RWPE1 (cell line): Measurements from ENCODE around the gene CST6.
A peak's percentile ranks its signal among the peaks of the same experiment; 100 is the strongest.

Experiments used
- CTCF ChIA-PET: fragments of 350-600 bp; sonication (Branson Sonifier 250); formaldehyde crosslinking; extraction: SDS; loops from one replicate; lab custom pipeline; 2021; lab: Yijun Ruan, JAX
- POLR2A ChIA-PET: fragments of 400-600 bp; formaldehyde crosslinking; extraction: SDS; loops from one replicate; lab custom pipeline; 2020; ENCODE audit warnings: antibody characterized with exemption; ENCODE audit not compliant: low non-redundant PET; lab: Yijun Ruan, JAX
- DNase-seq: peaks from one replicate; pipeline ENCODE4 v3.0.0; 2012; ENCODE audit warnings: low spot score
- H3K27ac ChIP-seq: fragments of 450-650 bp; 2 replicates; pipeline ENCODE4 v1.5.1; 2017
- TF ChIP-seq, protein P1 (sequence below): fragments of 450-650 bp; conservative IDR thresholded peaks from 2 replicates; pipeline ENCODE4 v1.5.1; 2017; ENCODE audit warnings: low read depth, mild to moderate bottlenecking

The CST6 gene, protein sequence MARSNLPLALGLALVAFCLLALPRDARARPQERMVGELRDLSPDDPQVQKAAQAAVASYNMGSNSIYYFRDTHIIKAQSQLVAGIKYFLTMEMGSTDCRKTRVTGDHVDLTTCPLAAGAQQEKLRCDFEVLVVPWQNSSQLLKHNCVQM

DNA sequence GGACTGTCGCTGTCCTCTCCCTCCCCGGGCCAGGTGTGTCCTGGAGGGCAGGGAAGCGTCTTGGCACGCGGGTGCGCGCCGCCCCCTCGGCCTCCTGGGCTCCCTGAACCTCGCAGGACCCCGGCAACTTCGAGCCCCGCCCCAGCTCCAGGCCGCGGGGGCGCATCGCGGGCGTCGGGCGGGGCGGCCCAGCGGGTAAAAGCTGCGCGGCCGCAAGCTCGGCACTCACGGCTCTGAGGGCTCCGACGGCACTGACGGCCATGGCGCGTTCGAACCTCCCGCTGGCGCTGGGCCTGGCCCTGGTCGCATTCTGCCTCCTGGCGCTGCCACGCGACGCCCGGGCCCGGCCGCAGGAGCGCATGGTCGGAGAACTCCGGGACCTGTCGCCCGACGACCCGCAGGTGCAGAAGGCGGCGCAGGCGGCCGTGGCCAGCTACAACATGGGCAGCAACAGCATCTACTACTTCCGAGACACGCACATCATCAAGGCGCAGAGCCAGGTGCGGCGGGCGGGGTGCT is at the start of gene CST6:
Gene CST6, plus strand, starts transcription at position 224 of the 519 bp plus-strand sequence. Its CDS starts 37 bp downstream, at position 261.
- ChIA-PET CTCF (interaction anchor here (0.6 to 1.6 kb wide), 4 partner anchors 10 to 56 kb away, joined by 3 to 6 read pairs (median 4); no protein-coding TSS in a partner anchor), POLR2A (interaction anchor here (0.6 to 0.9 kb wide), 3 partner anchors 9 to 111 kb away, joined by 3 to 5 read pairs (median 3); partner anchors contain the start of genes BANF1 and EIF1AD)
- DNase-seq: no peak
- H3K27ac ChIP-seq: no peak within 1 kb of the TSS; the same call in 1 of the 2 replicates
- TF ChIP-seq, protein P1, sequence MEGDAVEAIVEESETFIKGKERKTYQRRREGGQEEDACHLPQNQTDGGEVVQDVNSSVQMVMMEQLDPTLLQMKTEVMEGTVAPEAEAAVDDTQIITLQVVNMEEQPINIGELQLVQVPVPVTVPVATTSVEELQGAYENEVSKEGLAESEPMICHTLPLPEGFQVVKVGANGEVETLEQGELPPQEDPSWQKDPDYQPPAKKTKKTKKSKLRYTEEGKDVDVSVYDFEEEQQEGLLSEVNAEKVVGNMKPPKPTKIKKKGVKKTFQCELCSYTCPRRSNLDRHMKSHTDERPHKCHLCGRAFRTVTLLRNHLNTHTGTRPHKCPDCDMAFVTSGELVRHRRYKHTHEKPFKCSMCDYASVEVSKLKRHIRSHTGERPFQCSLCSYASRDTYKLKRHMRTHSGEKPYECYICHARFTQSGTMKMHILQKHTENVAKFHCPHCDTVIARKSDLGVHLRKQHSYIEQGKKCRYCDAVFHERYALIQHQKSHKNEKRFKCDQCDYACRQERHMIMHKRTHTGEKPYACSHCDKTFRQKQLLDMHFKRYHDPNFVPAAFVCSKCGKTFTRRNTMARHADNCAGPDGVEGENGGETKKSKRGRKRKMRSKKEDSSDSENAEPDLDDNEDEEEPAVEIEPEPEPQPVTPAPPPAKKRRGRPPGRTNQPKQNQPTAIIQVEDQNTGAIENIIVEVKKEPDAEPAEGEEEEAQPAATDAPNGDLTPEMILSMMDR: no peak

DNA sequence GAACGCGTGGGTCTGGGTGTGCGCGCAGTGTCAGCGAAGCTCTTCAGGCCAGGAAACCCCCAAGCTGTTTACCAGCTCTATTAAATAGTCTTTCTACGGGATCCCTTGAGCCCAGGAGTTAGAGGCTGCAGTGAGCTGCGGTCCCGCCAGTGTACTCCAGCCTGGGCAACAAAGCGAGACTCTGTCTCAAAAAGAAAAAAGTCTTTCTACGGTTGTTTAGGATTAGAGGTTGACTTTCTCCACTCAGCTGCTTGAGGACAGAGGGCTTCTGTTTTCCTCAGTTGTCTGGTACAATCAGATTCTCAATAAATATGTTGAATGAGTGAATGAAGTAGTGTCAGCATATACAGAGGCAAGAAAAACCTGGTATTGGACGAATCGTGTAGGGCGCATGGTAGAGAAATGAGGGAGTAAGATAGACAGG is 49.7 kb upstream of the CST6 start:
- peak overlapping the region; percentile 86 for H3K27ac ChIP-seq
- ChIA-PET CTCF (interaction anchor here (1.4 kb wide), 1 partner anchor 73 kb away, joined by 5 read pairs; no protein-coding TSS in a partner anchor), POLR2A (no interaction called here)
- no peak for DNase-seq
- TF ChIP-seq, protein P1: no peak

DNA sequence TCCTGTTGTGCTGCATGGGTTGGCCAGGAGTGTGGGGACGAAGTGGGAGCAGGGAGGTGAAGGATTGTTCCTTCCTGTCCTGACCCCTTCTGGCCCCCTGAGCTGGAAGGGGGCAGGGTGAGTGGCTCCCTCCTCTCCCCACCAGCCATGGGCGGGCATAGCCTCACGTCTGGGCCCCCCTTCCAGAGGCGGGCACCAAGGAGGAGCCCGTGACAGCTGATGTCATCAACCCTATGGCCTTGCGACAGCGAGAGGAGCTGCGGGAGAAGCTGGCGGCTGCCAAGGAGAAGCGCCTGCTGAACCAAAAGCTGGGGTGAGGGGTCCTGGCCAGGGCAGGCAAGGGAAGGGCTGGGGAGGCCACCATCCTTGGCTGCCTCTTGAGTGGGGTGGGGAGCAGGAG is 46.9 kb upstream of the CST6 start:
- TF ChIP-seq, protein P1: no peak
- ChIA-PET POLR2A (no interaction called here), CTCF (interaction anchor here (0.8 to 1.0 kb wide), 2 partner anchors 76 to 80 kb away, joined by 3 read pairs; no protein-coding TSS in a partner anchor)
- no peak for DNase-seq
- no peak overlapping the region for H3K27ac ChIP-seq

DNA sequence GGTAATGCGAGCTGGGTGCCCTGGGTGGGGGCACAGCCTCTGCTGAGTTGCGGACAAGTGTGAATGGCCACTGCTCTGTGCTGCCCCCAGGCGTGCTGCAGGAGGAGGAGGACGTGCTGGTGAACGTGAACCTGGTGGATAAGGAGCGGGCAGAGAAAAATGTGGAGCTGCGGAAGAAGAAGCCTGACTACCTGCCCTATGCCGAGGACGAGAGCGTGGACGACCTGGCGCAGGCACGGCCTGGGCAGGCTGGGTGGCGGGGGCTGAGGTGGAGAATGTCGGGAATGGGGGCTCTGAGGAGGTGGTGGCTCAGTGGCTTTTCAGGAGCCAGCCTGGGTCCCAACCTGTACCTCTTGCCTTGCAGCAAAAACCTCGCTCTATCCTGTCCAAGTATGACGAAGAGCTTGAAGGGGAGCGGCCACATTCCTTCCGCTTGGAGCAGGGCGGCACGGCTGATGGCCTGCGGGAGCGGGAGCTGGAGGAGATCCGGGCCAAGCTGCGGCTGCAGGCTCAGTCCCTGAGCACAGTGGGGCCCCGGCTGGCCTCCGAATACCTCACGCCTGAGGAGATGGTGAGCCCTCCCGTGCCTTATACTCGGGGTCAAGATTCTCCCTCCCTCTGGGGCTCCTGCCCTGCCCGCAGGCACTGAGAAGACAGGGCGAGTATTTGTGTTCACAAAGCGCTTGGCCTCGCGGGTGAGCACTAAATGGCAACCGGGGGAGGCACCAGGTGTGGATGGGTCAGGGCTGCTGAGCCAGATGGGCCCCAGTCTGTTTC is 45.6 kb upstream of the CST6 start:
- ChIA-PET CTCF (interaction anchor here (0.6 kb wide), 2 partner anchors 102 to 233 kb away, joined by 3 read pairs; no protein-coding TSS in a partner anchor), POLR2A (interaction anchor here (0.6 kb wide), 1 partner anchor 1523 kb away, joined by 3 read pairs; no protein-coding TSS in a partner anchor)
- no peak overlapping the region for H3K27ac ChIP-seq
- DNase-seq: no peak
- TF ChIP-seq, protein P1: no peak

DNA sequence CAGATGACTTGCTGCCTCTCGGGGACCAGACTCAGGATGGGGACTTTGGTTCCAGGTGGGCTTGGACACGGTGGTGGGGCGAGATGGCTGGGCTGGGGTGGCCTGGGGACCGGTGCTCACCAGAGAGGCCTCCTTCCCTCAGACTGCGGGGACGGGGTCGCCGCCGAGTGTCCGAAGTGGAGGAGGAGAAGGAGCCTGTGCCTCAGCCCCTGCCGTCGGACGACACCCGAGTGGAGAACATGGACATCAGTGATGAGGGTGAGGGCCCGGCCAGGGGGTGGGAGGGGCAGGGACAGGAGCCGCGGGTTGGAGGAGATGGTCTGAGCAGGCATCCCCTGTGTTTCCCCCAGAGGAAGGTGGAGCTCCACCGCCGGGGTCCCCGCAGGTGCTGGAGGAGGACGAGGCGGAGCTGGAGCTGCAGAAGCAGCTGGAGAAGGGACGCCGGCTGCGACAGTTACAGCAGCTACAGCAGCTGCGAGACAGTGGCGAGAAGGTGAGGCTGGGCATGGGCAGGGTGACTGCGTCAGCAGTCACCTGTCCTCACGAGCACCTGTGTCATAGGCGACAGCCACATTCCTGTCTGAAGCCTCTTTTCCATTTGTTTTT is 44.4 kb upstream of the CST6 start:
- TF ChIP-seq, protein P1: no peak
- POLR2A ChIA-PET: interaction anchor here (0.7 kb wide), 1 partner anchor 86 kb away, joined by 6 read pairs; no protein-coding TSS in a partner anchor
- DNase-seq: no peak
- no peak overlapping the region for H3K27ac ChIP-seq
- CTCF ChIA-PET: interaction anchor here (0.6 kb wide), 1 partner anchor 256 kb away, joined by 3 read pairs; no protein-coding TSS in a partner anchor
